GM21786 (cell line): ENCODE results near the gene KIF3A.

Experiments
- ATAC-seq: cut with Tn5 transposase; IDR thresholded peaks from one replicate; pipeline ENCODE4 v1.9.1; 2021; ENCODE audit not compliant: unreplicated experiment

Gene KIF3A

GRCh38 chr5:132771503-132771998 is 34.2 kb upstream of the KIF3A start:
- ATAC-seq: no peak

- no peak for ATAC-seq
These were observed 33.3 kb upstream of the KIF3A start for GRCh38 chr5:132770476-132771159.

GRCh38 chr5:132768485-132768868 is 31.1 kb upstream of the KIF3A start:
- ATAC-seq: no peak

- ATAC-seq: no peak
These were observed 29.8 kb upstream of the KIF3A start for GRCh38 chr5:132767150-132767549.

- no peak for ATAC-seq
These were observed 29.4 kb upstream of the KIF3A start for GRCh38 chr5:132766806-132767055.

- no peak for ATAC-seq
These were observed 28.9 kb upstream of the KIF3A start for GRCh38 chr5:132766020-132766805.

GRCh38 chr5:132765311-132766019 is 28.1 kb upstream of the KIF3A start:
- ATAC-seq: no peak

GRCh38 chr5:132764671-132765238 is 27.4 kb upstream of the KIF3A start:
- ATAC-seq: no peak

- ATAC-seq: no peak
These were observed 26.7 kb upstream of the KIF3A start for GRCh38 chr5:132764051-132764450.

- ATAC-seq: no peak
These were observed 26.1 kb upstream of the KIF3A start for GRCh38 chr5:132763181-132764036.

- ATAC-seq: no peak
These were observed 25.1 kb upstream of the KIF3A start for GRCh38 chr5:132762246-132763000.

GRCh38 chr5:132761321-132762240 is 24.2 kb upstream of the KIF3A start:
- no peak for ATAC-seq

- ATAC-seq: no peak
These were observed 23.4 kb upstream of the KIF3A start for GRCh38 chr5:132760601-132761317.

GRCh38 chr5:132760049-132760420 is 22.7 kb upstream of the KIF3A start:
- ATAC-seq: no peak

- ATAC-seq: no peak
These were observed 22.0 kb upstream of the KIF3A start for GRCh38 chr5:132759114-132760048.

- no peak for ATAC-seq
These were observed 21.1 kb upstream of the KIF3A start for GRCh38 chr5:132758451-132758850.

GRCh38 chr5:132756542-132756941 is 19.2 kb upstream of the KIF3A start:
- no peak for ATAC-seq
